T-helper 1 cell treated with Interleukin-12 subunit alpha and Interleukin-12 subunit beta and Interleukin-4 antibody, amounts not matched to agents 30 μg/mL and 1 μg/mL, for 36 hours (primary cell): ENCODE data around the gene HBD.

ENCODE experiments used
- H3K27ac Mint-ChIP-seq: one replicate; pipeline ENCODE4 v1.8.0; 2021; ENCODE audit warnings: mild to moderate bottlenecking, mixed read lengths
- H3K27me3 Mint-ChIP-seq: one replicate; pipeline ENCODE4 v1.8.0; 2021; ENCODE audit warnings: low read depth, mixed read lengths
- H3K36me3 Mint-ChIP-seq: one replicate; pipeline ENCODE4 v1.8.0; 2021; ENCODE audit warnings: low read depth, mixed read lengths
- H3K4me1 Mint-ChIP-seq: one replicate; pipeline ENCODE4 v1.8.0; 2021; ENCODE audit warnings: low read depth, mixed read lengths
- H3K4me3 Mint-ChIP-seq: one replicate; pipeline ENCODE4 v1.8.0; 2021; ENCODE audit warnings: mild to moderate bottlenecking, moderate library complexity, mixed read lengths
- H3K9me3 Mint-ChIP-seq: one replicate; pipeline ENCODE4 v1.8.0; 2021; ENCODE audit warnings: mixed read lengths

Gene HBD

DNA sequence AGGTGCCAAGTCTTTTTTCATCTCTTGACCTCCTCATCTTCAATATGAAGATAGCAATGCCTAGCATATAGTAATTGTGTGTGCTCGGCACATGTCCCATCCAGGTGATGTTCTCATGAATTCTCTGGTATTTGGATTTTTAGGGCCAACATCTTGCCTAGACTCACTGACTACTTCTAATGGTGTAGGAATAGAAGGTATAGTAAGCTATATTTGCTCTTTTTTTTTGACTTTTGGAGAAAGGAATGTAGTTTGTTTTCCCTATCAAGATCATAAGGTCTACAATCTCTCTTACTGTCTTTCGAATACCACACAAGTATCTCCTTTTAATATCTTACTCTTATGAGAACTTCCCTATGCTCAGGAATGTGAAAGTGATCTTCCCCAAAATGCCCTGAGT is 3.2 kb downstream of the HBD start:
- Mint-ChIP-seq H3K27ac (no peak overlapping the region), H3K9me3 (no peaks in the 10 kb centered on the region), H3K4me1 (peaks cover 5% of the 10 kb centered on the region)

DNA sequence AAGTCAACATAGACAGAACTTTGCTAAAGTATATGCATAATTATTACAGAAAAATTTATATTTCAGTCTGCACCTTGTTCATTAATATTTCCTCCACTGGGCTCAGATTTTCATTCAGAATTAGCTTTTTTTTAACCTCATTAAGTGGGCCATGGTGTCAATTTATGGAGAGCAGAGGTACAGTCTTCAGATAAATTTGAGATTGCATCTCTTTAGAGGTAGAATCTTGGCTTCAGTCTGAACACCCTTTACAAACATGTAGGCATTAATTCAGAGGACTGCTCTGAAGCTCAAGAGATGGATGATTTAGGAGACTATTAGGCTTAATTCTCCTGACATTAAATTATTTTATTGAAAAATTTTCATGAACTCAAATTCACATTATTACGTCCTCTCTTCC is 4.0 kb downstream of the HBD start:
- Mint-ChIP-seq H3K27me3 (peaks cover 4% of the 10 kb centered on the region), H3K27ac (no peak overlapping the region), H3K9me3 (no peaks in the 10 kb centered on the region), H3K36me3 (no peaks in the 10 kb centered on the region), H3K4me3 (no peak overlapping the region), H3K4me1 (peaks cover 5% of the 10 kb centered on the region)

More for the DNA sequence above, 3.2 kb downstream of the HBD start:
- H3K27me3 Mint-ChIP-seq: peaks cover 4% of the 10 kb centered on the region
- H3K4me3 Mint-ChIP-seq: no peak overlapping the region
- no peaks in the 10 kb centered on the region for H3K36me3 Mint-ChIP-seq

DNA sequence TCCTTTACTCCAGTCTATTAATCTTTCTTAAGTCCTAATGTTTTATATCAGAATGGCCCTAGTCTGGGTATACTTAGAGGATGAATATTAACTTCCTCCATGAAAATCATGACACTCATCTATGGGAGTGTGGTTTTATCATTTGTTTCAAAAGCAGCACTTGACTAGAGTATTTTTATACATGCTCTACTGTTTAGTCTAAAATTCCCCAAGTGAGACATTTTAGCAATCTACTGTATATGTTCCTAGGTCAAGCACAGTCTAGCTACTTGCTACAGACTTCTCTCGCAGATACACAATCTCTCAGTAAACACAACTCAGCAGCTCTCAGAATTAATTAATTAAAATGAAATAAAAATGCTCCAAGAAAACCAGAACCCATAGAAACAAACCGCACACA is 4.5 kb downstream of the HBD start:
- H3K36me3 Mint-ChIP-seq: no peaks in the 10 kb centered on the region
- no peak overlapping the region for H3K27ac Mint-ChIP-seq
- peaks cover 5% of the 10 kb centered on the region for H3K4me1 Mint-ChIP-seq
- H3K9me3 Mint-ChIP-seq: no peaks in the 10 kb centered on the region
- H3K4me3 Mint-ChIP-seq: no peak overlapping the region
- peaks cover 4% of the 10 kb centered on the region for H3K27me3 Mint-ChIP-seq

DNA sequence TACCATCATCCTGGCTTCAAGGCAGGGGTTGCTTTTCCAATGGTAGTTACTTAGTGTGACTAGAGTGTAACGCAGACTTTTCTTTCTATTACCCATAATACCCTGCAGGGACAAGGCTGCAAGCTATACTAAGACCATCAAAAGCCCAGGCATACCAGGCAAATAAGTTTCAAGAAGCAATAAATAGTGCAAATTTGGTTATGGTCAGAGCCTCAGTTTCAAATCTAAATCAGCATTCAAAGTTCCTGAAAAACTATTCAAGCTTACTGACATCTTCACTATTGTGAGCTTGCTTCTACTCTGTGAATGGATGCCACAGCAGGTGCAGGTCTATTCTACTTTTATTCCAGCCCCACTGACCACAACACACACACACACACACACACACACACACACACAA is 4.9 kb downstream of the HBD start:
- Mint-ChIP-seq H3K4me1 (peaks cover 2% of the 10 kb centered on the region), H3K4me3 (no peak overlapping the region), H3K9me3 (no peaks in the 10 kb centered on the region), H3K27me3 (peaks cover 3% of the 10 kb centered on the region), H3K27ac (no peak overlapping the region), H3K36me3 (no peaks in the 10 kb centered on the region)

DNA sequence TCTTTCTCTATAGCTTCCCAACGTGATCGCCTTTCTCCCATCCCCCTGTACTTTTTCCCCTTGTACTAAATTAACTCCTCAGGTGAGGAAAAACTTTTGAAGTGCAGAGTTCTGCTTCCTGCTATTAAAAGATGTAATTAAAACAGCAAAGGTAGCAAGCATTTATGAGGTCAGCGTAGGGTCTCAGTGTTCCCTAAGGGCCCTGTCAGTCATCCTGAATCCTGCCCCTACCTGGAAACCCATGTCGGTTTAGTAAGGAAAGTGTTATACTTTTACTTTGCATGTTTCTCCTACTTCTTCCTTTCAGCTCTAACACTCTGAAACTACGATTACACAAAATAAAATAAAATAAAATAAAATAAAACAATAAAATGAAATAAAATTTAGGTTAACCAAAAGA is 6.2 kb downstream of the HBD start:
- no peak overlapping the region for H3K27ac Mint-ChIP-seq
- H3K4me1 Mint-ChIP-seq: no peaks in the 10 kb centered on the region
- no peaks in the 10 kb centered on the region for H3K27me3 Mint-ChIP-seq
- no peaks in the 10 kb centered on the region for H3K36me3 Mint-ChIP-seq
- no peak overlapping the region for H3K4me3 Mint-ChIP-seq
- no peaks in the 10 kb centered on the region for H3K9me3 Mint-ChIP-seq

DNA sequence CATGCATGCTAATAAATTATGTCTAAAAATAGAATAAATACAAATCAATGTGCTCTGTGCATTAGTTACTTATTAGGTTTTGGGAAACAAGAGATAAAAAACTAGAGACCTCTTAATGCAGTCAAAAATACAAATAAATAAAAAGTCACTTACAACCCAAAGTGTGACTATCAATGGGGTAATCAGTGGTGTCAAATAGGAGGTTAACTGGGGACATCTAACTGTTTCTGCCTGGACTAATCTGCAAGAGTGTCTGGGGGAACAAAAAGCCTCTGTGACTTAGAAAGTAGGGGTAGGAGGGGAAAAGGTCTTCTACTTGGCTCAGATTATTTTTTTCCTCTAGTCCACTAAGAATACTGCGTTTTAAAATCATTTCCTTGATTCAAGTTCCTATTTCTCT is 6.6 kb downstream of the HBD start:
- Mint-ChIP-seq H3K9me3 (no peaks in the 10 kb centered on the region), H3K36me3 (no peaks in the 10 kb centered on the region), H3K4me1 (no peaks in the 10 kb centered on the region), H3K4me3 (no peak overlapping the region), H3K27ac (no peak overlapping the region), H3K27me3 (no peaks in the 10 kb centered on the region)

DNA sequence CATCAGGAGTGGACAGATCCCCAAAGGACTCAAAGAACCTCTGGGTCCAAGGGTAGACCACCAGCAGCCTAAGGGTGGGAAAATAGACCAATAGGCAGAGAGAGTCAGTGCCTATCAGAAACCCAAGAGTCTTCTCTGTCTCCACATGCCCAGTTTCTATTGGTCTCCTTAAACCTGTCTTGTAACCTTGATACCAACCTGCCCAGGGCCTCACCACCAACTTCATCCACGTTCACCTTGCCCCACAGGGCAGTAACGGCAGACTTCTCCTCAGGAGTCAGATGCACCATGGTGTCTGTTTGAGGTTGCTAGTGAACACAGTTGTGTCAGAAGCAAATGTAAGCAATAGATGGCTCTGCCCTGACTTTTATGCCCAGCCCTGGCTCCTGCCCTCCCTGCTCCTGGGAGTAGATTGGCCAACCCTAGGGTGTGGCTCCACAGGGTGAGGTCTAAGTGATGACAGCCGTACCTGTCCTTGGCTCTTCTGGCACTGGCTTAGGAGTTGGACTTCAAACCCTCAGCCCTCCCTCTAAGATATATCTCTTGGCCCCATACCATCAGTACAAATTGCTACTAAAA is 7.5 kb downstream of the HBD start, which contains the start of gene HBB:
Gene HBB, minus strand, starts transcription at position 340 of the 579 bp plus-strand sequence. Its CDS starts 50 bp downstream, at position 290.
- no peaks in the 10 kb centered on the region for H3K27me3 Mint-ChIP-seq
- no peaks in the 10 kb centered on the region for H3K9me3 Mint-ChIP-seq
- H3K36me3 Mint-ChIP-seq: no peaks in the 10 kb centered on the region
- no peak within 1 kb of the TSS for H3K27ac Mint-ChIP-seq
- H3K4me3 Mint-ChIP-seq: no peak within 1 kb of the TSS
- no peaks in the 10 kb centered on the region for H3K4me1 Mint-ChIP-seq

DNA sequence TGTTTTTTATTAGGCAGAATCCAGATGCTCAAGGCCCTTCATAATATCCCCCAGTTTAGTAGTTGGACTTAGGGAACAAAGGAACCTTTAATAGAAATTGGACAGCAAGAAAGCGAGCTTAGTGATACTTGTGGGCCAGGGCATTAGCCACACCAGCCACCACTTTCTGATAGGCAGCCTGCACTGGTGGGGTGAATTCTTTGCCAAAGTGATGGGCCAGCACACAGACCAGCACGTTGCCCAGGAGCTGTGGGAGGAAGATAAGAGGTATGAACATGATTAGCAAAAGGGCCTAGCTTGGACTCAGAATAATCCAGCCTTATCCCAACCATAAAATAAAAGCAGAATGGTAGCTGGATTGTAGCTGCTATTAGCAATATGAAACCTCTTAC is 8.8 kb downstream of the HBD start:
- H3K27ac Mint-ChIP-seq: no peak overlapping the region
- no peaks in the 10 kb centered on the region for H3K4me1 Mint-ChIP-seq
- no peaks in the 10 kb centered on the region for H3K36me3 Mint-ChIP-seq

DNA sequence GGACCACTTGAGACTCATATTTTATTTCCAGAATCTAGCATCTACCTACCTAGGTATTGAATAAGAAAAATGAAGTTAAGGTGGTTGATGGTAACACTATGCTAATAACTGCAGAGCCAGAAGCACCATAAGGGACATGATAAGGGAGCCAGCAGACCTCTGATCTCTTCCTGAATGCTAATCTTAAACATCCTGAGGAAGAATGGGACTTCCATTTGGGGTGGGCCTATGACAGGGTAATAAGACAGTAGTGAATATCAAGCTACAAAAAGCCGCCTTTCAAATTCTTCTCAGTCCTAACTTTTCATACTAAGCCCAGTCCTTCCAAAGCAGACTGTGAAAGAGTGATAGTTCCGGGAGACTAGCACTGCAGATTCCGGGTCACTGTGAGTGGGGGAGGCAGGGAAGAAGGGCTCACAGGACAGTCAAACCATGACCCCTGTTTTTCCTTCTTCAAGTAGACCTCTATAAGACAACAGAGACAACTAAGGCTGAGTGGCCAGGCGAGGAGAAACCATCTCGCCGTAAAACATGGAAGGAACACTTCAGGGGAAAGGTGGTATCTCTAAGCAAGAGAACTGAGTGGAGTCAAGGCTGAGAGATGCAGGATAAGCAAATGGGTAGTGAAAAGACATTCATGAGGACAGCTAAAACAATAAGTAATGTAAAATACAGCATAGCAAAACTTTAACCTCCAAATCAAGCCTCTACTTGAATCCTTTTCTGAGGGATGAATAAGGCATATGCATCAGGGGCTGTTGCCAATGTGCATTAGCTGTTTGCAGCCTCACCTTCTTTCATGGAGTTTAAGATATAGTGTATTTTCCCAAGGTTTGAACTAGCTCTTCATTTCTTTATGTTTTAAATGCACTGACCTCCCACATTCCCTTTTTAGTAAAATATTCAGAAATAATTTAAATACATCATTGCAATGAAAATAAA is 9.5 kb downstream of the HBD start:
- H3K27ac Mint-ChIP-seq: no peak overlapping the region
- H3K4me1 Mint-ChIP-seq: no peaks in the 10 kb centered on the region
- no peaks in the 10 kb centered on the region for H3K27me3 Mint-ChIP-seq
- no peaks in the 10 kb centered on the region for H3K9me3 Mint-ChIP-seq
- H3K36me3 Mint-ChIP-seq: no peaks in the 10 kb centered on the region
- no peak overlapping the region for H3K4me3 Mint-ChIP-seq

More for the DNA sequence above, 8.8 kb downstream of the HBD start:
- no peaks in the 10 kb centered on the region for H3K9me3 Mint-ChIP-seq
- H3K4me3 Mint-ChIP-seq: no peak overlapping the region
- H3K27me3 Mint-ChIP-seq: no peaks in the 10 kb centered on the region

DNA sequence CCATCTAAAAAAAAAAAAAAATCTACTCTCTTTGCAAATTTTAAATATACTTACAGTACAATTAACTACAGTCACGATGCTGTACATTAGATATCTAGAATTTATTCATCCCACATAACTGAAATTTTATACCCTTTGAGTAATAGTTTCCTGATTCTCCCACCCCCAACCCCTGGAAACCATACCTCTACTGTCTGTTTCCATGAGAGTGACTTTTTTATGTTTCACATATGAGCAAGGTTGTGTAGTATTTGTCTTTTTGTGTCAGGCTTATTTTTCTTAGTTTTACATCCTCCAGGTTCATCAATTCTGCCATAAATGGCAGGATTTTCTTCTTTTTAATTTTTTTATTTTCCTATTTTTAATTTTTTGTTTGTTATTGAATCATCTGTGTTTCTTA is 10.6 kb downstream of the HBD start:
- Mint-ChIP-seq H3K27ac (no peak overlapping the region), H3K36me3 (no peaks in the 10 kb centered on the region), H3K4me1 (no peaks in the 10 kb centered on the region), H3K9me3 (peaks cover 5% of the 10 kb centered on the region), H3K4me3 (no peak overlapping the region), H3K27me3 (no peaks in the 10 kb centered on the region)

DNA sequence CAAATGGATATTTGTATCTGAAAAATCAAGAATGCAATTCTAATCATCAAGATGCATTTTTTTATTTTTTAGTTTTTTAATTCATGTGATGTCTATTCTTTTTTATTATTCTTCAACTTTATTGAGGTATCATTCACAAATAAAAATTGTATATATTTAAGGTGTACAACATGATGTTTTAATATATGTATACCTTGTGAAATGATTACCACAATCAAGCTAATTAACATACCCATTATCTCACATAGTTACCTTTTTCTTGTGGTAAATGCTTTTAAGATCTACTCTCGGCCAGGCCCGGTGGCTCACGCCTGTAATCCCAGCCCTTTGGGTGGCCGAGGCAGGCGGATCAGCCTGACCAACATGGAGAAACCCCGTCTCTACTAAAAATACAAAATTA is 11.1 kb downstream of the HBD start:
- Mint-ChIP-seq H3K4me3 (no peak overlapping the region), H3K27me3 (no peaks in the 10 kb centered on the region), H3K9me3 (peaks cover 5% of the 10 kb centered on the region), H3K27ac (no peak overlapping the region), H3K36me3 (no peaks in the 10 kb centered on the region), H3K4me1 (no peaks in the 10 kb centered on the region)

DNA sequence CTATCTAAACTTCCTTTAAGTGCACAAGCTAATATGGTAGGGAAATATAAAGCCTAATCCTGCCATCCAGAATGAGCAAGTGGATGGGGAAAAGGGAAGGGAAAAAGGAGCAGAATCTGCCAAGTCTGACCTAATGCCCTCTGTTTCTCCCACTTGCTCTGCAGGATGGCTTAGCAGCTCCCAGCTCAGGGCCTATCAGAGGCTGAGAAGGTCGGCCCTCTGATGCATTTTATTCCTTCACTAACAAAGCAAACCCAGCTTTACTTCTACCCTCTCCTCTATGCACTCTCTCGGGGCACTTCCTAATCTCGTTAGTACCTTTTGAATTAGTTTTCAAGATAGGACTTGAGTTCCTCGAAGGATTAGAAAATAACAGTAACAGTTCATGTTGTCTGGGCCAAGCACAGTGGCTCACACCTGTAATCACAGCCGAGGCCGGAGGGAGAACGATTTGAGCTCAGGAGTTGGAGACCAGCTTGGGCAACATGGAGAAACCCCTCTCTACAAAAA is 23.9 kb downstream of the HBD start:
- no peaks in the 10 kb centered on the region for H3K9me3 Mint-ChIP-seq
- H3K27ac Mint-ChIP-seq: no peak overlapping the region
- no peaks in the 10 kb centered on the region for H3K36me3 Mint-ChIP-seq
- no peaks in the 10 kb centered on the region for H3K4me1 Mint-ChIP-seq
- no peaks in the 10 kb centered on the region for H3K27me3 Mint-ChIP-seq
- no peak overlapping the region for H3K4me3 Mint-ChIP-seq

DNA sequence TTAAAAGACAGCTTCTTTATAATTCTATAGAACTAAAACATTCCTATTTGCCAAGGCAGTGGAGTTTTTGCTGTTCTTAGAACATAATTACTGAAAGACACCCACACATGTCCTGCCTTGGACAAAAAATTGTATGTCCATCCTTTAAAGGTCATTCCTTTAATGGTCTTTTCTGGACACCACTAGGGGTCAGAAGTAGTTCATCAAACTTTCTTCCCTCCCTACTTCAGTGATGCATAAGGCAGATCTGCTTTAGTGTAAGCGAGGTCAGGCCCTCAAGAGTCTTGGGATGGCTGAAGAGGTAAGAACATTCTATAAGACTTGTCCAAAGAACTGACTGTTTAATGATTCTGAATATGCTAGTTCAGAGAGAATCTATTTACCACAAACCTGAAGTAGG is 29.5 kb downstream of the HBD start:
- H3K36me3 Mint-ChIP-seq: no peaks in the 10 kb centered on the region
- no peaks in the 10 kb centered on the region for H3K4me1 Mint-ChIP-seq
- no peaks in the 10 kb centered on the region for H3K9me3 Mint-ChIP-seq
- no peak overlapping the region for H3K4me3 Mint-ChIP-seq
- no peak overlapping the region for H3K27ac Mint-ChIP-seq
- H3K27me3 Mint-ChIP-seq: no peaks in the 10 kb centered on the region

DNA sequence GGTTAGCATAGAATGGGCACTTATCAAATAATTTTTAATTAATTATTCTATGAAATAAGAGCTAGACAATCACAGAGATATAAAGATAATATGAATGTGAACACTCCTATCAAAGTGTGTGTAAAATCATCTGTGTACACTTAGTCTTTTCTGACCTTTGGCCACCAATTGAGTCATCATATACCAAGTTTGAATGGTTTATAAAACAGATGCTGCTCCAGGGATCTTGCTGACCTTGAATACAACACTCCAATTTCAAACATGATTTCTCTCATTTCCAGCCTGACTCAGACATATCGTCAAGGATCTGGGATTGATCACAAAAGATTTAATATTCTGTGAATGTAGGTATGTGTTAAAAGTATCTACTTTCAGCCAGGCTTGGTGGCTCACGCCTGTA is 30.9 kb downstream of the HBD start:
- Mint-ChIP-seq H3K4me3 (no peak overlapping the region), H3K36me3 (no peaks in the 10 kb centered on the region), H3K4me1 (no peaks in the 10 kb centered on the region), H3K27ac (no peak overlapping the region), H3K9me3 (no peaks in the 10 kb centered on the region), H3K27me3 (no peaks in the 10 kb centered on the region)

DNA sequence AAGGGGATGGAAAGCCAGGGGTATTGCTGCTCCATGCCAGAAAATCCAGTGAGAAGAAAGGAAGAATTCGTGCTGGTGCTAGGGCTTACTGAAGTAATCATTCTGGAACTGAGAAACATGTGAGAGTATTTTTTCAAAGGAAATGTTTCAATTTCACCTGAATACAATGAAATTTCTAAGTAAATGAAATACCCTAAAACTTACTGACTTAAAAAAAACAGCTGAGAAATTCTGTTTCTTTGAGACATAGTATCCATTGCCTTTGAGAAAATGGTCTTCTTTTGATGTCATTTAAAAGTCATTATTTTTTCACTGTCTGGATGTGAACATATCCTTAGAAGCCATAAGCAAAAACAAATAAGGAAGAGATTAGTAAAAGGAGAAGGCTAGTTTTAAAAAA is 33.7 kb downstream of the HBD start, which contains the start of gene OR51V1:
Gene OR51V1, minus strand, starts transcription at position 101 of the 400 bp plus-strand sequence. Its CDS starts 0 bp downstream, at position 101.
- Mint-ChIP-seq H3K27ac (no peak within 1 kb of the TSS), H3K36me3 (no peaks in the 10 kb centered on the region), H3K9me3 (no peaks in the 10 kb centered on the region), H3K4me3 (no peak within 1 kb of the TSS), H3K4me1 (no peaks in the 10 kb centered on the region), H3K27me3 (no peaks in the 10 kb centered on the region)
